ENCODE data around the gene PNPLA8.

DNA sequence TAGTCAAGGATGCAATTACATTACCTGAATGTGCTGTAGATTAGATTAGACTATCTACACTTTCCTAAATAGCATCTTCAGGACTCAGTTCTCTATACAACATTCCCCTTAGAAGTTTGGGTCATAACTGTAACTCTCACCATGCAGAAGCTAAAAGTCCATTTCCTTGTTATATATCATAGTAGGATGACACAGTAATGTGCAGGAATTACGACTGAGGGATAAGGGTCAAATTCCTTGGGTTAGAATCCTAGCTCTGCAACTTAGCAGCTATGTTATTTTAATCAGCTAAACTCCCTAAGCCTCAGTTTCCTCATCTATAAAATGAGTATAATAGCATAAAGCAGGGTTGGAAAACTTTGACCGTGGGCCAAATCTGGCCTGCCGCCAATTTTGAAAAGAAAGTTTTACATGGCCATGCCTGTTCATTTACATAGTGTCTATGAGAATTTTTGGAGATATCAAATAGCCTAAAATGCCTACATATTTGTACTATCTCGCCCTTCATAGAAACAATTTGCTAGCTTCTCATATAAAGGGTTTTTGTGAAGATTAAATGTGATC lies 84.5 kb downstream of the PNPLA8 start:
- TF ChIP-seq, protein P1, sequence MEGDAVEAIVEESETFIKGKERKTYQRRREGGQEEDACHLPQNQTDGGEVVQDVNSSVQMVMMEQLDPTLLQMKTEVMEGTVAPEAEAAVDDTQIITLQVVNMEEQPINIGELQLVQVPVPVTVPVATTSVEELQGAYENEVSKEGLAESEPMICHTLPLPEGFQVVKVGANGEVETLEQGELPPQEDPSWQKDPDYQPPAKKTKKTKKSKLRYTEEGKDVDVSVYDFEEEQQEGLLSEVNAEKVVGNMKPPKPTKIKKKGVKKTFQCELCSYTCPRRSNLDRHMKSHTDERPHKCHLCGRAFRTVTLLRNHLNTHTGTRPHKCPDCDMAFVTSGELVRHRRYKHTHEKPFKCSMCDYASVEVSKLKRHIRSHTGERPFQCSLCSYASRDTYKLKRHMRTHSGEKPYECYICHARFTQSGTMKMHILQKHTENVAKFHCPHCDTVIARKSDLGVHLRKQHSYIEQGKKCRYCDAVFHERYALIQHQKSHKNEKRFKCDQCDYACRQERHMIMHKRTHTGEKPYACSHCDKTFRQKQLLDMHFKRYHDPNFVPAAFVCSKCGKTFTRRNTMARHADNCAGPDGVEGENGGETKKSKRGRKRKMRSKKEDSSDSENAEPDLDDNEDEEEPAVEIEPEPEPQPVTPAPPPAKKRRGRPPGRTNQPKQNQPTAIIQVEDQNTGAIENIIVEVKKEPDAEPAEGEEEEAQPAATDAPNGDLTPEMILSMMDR (IDR thresholded peaks at IDR 0.05) = no peak
- TF ChIP-seq EZH2phosphoT487 (IDR thresholded peaks at IDR 0.05) (no peak), EZH2 (IDR thresholded peaks at IDR 0.05) (no peak)

All from neural progenitor cell (in vitro differentiated cells).